Loucy (cell line): ENCODE measurements around the gene MLYCD.

Experiments used
- H2AFZ ChIP-seq: fragments of 200-600 bp; sonication (generic); 2 replicates; pipeline ENCODE4 v1.6.0; 2016; ENCODE audit warnings: antibody characterized with exemption, mild to moderate bottlenecking, low read length, moderate library complexity
- H3F3A ChIP-seq: fragments of 200-600 bp; 2 replicates; pipeline ENCODE4 v1.6.0; 2016; ENCODE audit warnings: antibody characterized with exemption, low read depth, mild to moderate bottlenecking
- H3K27me3 ChIP-seq: fragments of 200-600 bp; sonication (generic); 2 replicates; pipeline ENCODE4 v1.6.1; 2014; ENCODE audit warnings: low read length, mild to moderate bottlenecking; ENCODE audit not compliant: insufficient read depth, poor library complexity, severe bottlenecking
- H3K36me3 ChIP-seq: fragments of 200-600 bp; sonication (generic); 2 replicates; pipeline ENCODE4 v1.6.1; 2016; ENCODE audit warnings: low read length; ENCODE audit not compliant: insufficient read depth
- H3K4me1 ChIP-seq: fragments of 200-600 bp; sonication (generic); 2 replicates; pipeline ENCODE4 v1.5.1; 2014; ENCODE audit warnings: low read length, mild to moderate bottlenecking; ENCODE audit not compliant: insufficient read depth, poor library complexity, severe bottlenecking
- H3K4me2 ChIP-seq: fragments of 200-600 bp; sonication (generic); 2 replicates; pipeline ENCODE4 v1.6.0; 2014; ENCODE audit warnings: antibody characterized with exemption, low read length, low read depth, mild to moderate bottlenecking; ENCODE audit not compliant: poor library complexity, severe bottlenecking
- H3K4me3 ChIP-seq: fragments of 200-600 bp; sonication (generic); 2 replicates; pipeline ENCODE4 v1.5.1; 2014; ENCODE audit warnings: low read length, mild to moderate bottlenecking, mixed read lengths; ENCODE audit not compliant: poor library complexity, severe bottlenecking
- H3K79me2 ChIP-seq: fragments of 200-600 bp; sonication (generic); 2 replicates; pipeline ENCODE4 v1.6.1; 2014; ENCODE audit warnings: low read length; ENCODE audit not compliant: insufficient read depth
- H3K9ac ChIP-seq: fragments of 200-600 bp; sonication (generic); 2 replicates; pipeline ENCODE4 v1.6.0; 2014; ENCODE audit warnings: mild to moderate bottlenecking, low read depth, low read length, moderate library complexity; ENCODE audit not compliant: poor library complexity, severe bottlenecking
- H3K9me2 ChIP-seq: fragments of 200-600 bp; sonication (generic); replicated peaks from 2 replicates; pipeline ENCODE4 v1.6.1; 2016; ENCODE audit warnings: low read depth, low read length, mixed read lengths
- H3K9me3 ChIP-seq: fragments of 200-600 bp; sonication (generic); 2 replicates; pipeline ENCODE4 v1.6.1; 2014; ENCODE audit warnings: mild to moderate bottlenecking, antibody characterized with exemption, low read length, low read depth; ENCODE audit not compliant: insufficient read depth
- H4K20me1 ChIP-seq: fragments of 200-600 bp; sonication (generic); 2 replicates; pipeline ENCODE4 v1.6.0; 2014; ENCODE audit warnings: antibody characterized with exemption, low read length, mild to moderate bottlenecking; ENCODE audit not compliant: insufficient read depth, poor library complexity, severe bottlenecking
- EZH2phosphoT487 ChIP-seq: fragments of 200-600 bp; IDR thresholded peaks from 2 replicates; pipeline ENCODE4 v1.6.1; 2018; ENCODE audit warnings: antibody characterized with exemption, mild to moderate bottlenecking, moderate library complexity, borderline replicate concordance
- TF ChIP-seq, protein P1 (sequence below): fragments of 200-600 bp; sonication (generic); conservative IDR thresholded peaks from 2 replicates; pipeline ENCODE4 v1.5.1; 2014; ENCODE audit warnings: mild to moderate bottlenecking, antibody characterized with exemption, low read length

The MLYCD gene

GRCh38 chr16:83932304-83932703, 33.4 kb downstream of the MLYCD start:
- Histone ChIP-seq H3K4me1 (no peaks in the 10 kb centered on the region), H3K9me3 (no peaks in the 10 kb centered on the region), H2AFZ (no peak overlapping the region), H4K20me1 (no peaks in the 10 kb centered on the region), H3K9me2 (no peaks in the 10 kb centered on the region), H3F3A (no peaks in the 10 kb centered on the region), H3K27me3 (no peaks in the 10 kb centered on the region), H3K36me3 (no peaks in the 10 kb centered on the region), H3K4me2 (no peak overlapping the region), H3K79me2 (no peaks in the 10 kb centered on the region), H3K4me3 (no peak overlapping the region), H3K9ac (no peak overlapping the region)
- TF ChIP-seq, protein P1, sequence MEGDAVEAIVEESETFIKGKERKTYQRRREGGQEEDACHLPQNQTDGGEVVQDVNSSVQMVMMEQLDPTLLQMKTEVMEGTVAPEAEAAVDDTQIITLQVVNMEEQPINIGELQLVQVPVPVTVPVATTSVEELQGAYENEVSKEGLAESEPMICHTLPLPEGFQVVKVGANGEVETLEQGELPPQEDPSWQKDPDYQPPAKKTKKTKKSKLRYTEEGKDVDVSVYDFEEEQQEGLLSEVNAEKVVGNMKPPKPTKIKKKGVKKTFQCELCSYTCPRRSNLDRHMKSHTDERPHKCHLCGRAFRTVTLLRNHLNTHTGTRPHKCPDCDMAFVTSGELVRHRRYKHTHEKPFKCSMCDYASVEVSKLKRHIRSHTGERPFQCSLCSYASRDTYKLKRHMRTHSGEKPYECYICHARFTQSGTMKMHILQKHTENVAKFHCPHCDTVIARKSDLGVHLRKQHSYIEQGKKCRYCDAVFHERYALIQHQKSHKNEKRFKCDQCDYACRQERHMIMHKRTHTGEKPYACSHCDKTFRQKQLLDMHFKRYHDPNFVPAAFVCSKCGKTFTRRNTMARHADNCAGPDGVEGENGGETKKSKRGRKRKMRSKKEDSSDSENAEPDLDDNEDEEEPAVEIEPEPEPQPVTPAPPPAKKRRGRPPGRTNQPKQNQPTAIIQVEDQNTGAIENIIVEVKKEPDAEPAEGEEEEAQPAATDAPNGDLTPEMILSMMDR, result no peak
- TF ChIP-seq EZH2phosphoT487, result no peak

GRCh38 chr16:83932955-83933673, 34.2 kb downstream of the MLYCD start:
- Histone ChIP-seq H3K27me3 (no peaks in the 10 kb centered on the region), H2AFZ (no peak overlapping the region), H3K4me3 (no peak overlapping the region), H3K9ac (no peak overlapping the region), H3F3A (no peaks in the 10 kb centered on the region), H3K4me2 (no peak overlapping the region), H3K9me3 (no peaks in the 10 kb centered on the region), H4K20me1 (no peaks in the 10 kb centered on the region), H3K9me2 (no peaks in the 10 kb centered on the region), H3K79me2 (no peaks in the 10 kb centered on the region), H3K36me3 (no peaks in the 10 kb centered on the region), H3K4me1 (no peaks in the 10 kb centered on the region)
- no peak for TF ChIP-seq EZH2phosphoT487
- TF ChIP-seq, protein P1, result no peak

GRCh38 chr16:83933885-83934683, 35.2 kb downstream of the MLYCD start:
- H3K4me3 ChIP-seq, result no peak overlapping the region
- H3K36me3 ChIP-seq, result no peaks in the 10 kb centered on the region
- no peaks in the 10 kb centered on the region for H3F3A ChIP-seq
- no peaks in the 10 kb centered on the region for H3K27me3 ChIP-seq
- no peaks in the 10 kb centered on the region for H3K9me2 ChIP-seq
- no peaks in the 10 kb centered on the region for H4K20me1 ChIP-seq
- no peak overlapping the region for H3K9ac ChIP-seq
- H3K4me1 ChIP-seq, result no peaks in the 10 kb centered on the region
- no peaks in the 10 kb centered on the region for H3K79me2 ChIP-seq
- no peaks in the 10 kb centered on the region for H3K9me3 ChIP-seq
- H2AFZ ChIP-seq, result no peak overlapping the region
- H3K4me2 ChIP-seq, result no peak overlapping the region
- TF ChIP-seq, protein P1, result no peak
- TF ChIP-seq EZH2phosphoT487, result no peak
